ENCODE measurements around the gene SH3PXD2A.

Gene SH3PXD2A

DNA sequence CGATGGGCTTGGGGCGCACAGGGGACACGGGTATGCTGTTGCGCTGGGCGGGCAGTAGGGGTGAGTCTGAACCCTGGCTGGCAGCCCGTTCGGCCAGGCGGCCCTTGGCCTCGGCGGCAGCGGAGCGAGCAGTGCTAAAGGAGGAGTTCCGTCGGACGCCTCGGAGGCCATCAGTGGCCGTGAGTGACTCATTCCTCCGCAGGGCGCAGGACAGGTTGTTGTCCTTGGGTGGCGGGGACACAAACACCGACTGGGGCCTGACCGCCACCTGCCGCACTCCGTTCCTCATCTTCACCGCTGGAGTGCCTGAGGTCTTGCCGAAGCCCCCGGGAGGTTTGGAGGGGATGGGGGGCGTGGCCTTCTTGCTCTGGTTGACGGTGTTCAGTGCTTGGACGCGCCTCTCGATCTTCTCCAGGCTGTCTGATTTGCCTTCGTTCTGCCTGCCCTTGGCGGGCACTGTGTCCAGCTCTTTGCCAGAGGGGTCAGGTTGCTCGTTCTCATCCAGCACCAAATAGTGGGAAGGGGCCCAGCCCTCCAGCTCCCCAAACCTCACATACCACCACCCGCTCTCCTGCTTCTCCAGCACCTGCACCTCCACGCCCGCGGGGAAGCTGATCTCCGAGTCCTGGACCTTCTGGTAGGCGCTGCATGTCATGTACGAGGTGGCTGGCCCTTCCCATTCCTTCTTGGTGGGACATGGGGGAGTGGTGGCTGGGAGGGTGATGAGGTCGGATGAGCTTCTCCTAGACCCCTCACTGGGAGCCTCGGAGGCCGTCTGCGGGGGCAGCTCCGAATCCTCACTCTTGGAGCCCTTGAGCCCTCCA, 253.1 kb downstream of the SH3PXD2A start:
- Mint-ChIP-seq H3K36me3 (no peaks in the 10 kb centered on the region), H3K9me3 (no peaks in the 10 kb centered on the region), H3K27me3 (no peaks in the 10 kb centered on the region), H3K4me1 (no peaks in the 10 kb centered on the region), H3K27ac (no peak overlapping the region), H3K4me3 (no peak overlapping the region)

DNA sequence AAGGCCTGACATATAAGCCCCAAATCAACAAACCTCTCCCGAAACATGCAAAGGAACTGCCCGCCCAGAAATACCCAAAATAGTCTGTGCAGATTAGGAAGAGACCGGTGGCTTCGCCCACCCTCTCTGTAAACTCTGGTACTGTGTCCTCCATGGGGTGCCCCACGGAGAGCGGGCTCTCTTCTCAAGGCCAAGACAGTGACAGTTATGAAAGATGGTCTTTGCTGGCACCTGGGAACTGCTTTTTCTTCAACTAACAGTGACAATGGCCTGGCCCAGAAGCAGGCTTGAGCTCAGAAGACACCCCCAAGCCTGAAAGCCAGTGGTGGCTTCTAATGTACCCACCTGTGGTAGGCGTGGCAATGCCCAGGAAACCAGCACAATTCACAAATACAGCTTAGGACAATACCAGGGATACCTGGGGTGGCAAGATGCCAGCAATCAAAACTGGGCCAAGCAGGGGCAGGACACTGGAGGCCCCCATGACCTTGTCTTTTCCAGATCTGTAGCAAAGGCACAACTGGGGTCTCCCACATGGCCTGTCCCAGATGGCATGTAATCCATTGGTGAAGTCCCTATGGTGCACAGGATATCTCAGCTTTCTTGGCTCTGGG, 254.3 kb downstream of the SH3PXD2A start:
- no peaks in the 10 kb centered on the region for H3K4me1 Mint-ChIP-seq
- H3K27ac Mint-ChIP-seq, result peak overlapping the region; percentile 32
- H3K9me3 Mint-ChIP-seq, result no peaks in the 10 kb centered on the region
- no peaks in the 10 kb centered on the region for H3K36me3 Mint-ChIP-seq
- H3K27me3 Mint-ChIP-seq, result no peaks in the 10 kb centered on the region
- H3K4me3 Mint-ChIP-seq, result no peak overlapping the region

DNA sequence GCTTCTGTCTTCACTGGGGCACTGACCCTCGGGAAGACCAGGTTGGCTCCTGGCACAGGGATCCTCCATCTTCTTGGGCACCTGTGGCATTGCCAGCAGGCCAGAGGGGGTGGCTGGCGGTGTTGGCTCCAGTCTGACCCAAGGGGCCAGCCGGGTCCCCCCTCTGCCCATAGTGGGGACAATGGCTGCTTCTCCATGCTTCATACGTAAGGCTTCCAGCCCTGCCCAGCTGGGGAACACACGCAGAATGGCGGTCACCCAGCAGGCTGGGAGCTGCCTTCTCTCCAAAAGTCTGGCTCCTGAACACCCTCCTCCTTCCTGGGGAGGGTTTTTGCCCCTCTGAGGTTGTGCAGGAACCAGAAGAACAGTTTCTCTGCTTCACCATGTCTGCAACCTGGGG, 255.1 kb downstream of the SH3PXD2A start:
- Mint-ChIP-seq H3K27ac (no peak overlapping the region), H3K36me3 (no peaks in the 10 kb centered on the region), H3K9me3 (no peaks in the 10 kb centered on the region), H3K4me3 (no peak overlapping the region), H3K4me1 (no peaks in the 10 kb centered on the region), H3K27me3 (no peaks in the 10 kb centered on the region)

DNA sequence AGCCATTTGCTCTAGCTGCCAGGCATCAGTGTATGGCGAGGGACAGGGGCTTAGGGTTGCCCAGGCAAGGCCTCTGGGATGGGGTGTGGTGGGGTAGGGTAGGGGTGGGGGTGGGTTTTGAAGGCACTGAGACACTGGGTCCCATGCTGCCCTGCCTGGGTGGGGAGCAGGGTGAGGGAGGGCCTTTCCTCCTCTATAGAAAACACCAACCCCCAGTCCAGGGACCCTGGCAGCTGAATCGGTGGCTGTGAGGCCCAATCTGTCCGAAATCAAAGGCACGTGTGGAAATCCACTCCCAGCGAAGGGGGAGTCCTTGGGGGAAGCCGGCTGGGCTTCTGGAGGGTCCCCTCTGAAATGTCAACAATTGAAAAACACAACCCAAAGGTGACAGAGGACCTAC, 255.5 kb downstream of the SH3PXD2A start:
- Mint-ChIP-seq H3K27ac (no peak overlapping the region), H3K36me3 (no peaks in the 10 kb centered on the region), H3K9me3 (no peaks in the 10 kb centered on the region), H3K27me3 (no peaks in the 10 kb centered on the region), H3K4me3 (no peak overlapping the region), H3K4me1 (no peaks in the 10 kb centered on the region)

DNA sequence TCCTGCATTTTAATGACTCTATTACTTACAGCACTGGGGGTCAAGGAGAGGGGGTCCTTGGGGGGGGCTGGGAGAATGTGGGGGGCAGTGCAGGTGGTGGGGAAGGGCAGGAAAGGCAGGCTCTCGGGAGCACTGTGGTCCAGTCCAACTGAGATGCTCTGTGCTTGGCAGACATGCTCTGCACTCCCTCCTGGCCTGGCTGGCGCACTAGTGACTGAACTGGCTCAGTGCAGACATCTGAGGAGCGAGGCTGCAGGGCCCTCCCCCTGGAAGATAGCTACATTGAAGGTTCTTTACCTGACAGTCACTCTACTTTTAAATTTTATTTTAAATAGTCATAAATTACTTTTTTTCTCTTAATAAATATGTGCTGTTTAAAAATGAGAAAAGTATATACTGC, 256.2 kb downstream of the SH3PXD2A start:
- Mint-ChIP-seq H3K9me3 (no peaks in the 10 kb centered on the region), H3K4me3 (no peak overlapping the region), H3K36me3 (no peaks in the 10 kb centered on the region), H3K27me3 (no peaks in the 10 kb centered on the region), H3K4me1 (no peaks in the 10 kb centered on the region), H3K27ac (no peak overlapping the region)

DNA sequence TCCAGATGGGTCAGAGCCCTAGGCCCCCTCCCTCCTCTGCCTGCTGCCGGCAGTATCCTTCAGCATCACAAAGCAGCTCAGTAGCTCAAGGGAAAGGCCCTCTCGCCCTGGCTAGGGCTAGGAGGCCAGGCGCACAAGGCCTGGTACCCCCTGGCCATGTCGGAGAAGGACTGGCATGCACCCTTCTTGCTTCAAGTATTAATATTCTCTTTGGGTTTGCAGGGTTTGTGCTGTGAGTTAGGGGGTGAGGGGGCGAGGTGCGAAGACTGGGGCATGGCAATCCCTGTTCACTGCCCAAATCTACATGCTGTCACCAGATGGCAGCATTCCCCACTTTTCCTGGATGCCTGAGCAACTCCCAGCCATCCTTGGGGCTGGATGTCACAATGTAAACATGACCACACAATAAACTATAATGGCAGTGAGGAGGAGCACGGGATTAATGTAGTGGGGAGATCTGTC, 256.7 kb downstream of the SH3PXD2A start:
- no peaks in the 10 kb centered on the region for H3K4me1 Mint-ChIP-seq
- no peaks in the 10 kb centered on the region for H3K9me3 Mint-ChIP-seq
- no peaks in the 10 kb centered on the region for H3K36me3 Mint-ChIP-seq
- H3K4me3 Mint-ChIP-seq, result no peak overlapping the region
- H3K27me3 Mint-ChIP-seq, result no peaks in the 10 kb centered on the region
- no peak overlapping the region for H3K27ac Mint-ChIP-seq

DNA sequence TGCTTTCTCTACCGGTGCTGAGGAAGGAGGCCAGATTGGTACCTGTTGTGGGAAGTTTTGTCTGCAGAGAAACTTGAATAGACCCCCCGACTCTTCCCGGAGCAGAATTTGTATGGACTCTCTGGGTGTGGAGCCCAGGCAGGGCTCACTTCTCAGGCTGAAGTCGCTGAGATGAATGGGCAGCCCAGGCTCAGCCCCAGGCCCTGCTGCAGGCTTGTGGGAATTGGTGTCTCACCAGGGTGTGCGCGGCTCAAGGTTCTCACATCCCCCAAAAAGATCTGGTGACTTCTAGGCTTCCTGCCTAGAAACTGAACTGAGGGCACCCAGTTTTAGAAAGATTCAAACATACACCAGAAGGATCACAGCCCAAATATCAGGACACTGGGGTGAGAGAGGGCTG, 258.4 kb downstream of the SH3PXD2A start:
- no peaks in the 10 kb centered on the region for H3K36me3 Mint-ChIP-seq
- H3K4me3 Mint-ChIP-seq, result no peak overlapping the region
- no peaks in the 10 kb centered on the region for H3K4me1 Mint-ChIP-seq
- H3K27ac Mint-ChIP-seq, result no peak overlapping the region
- H3K9me3 Mint-ChIP-seq, result no peaks in the 10 kb centered on the region
- H3K27me3 Mint-ChIP-seq, result no peaks in the 10 kb centered on the region

DNA sequence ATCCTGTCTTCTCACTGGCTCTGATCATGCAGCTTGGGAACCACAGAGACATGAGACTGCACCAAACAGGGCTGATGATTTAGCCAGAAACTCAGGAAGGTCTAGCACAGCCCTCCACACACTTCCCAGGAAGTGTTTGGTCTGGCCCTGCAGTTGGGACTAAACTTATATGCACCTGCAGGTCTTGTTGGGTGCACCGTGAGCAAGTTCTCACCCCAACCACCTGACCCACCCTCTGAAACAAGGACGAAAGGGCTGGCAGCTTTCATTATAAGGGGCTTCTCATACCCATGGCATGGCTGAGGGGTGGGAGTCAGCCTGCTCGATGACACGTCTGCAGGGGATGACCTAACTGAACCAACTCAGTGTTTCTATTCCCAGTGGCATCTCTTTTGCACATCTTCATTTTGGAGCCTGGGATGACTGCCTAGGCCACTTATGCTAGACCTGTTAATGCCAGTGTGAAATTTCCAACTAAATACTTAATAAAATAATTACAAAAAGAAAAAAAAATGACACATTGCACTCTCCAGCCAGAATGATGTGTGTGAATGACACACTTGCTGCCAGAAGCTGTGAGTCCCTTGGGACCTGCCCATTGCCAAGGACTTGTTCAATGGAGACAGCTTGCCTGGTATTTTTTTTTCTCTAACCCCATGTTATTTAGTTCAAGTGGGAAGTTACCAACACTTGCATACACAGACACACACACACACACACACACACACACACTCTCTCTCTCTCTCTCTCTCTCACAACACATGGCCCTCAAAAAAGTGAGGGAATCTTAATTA, 259.2 kb downstream of the SH3PXD2A start:
- Mint-ChIP-seq H3K36me3 (no peaks in the 10 kb centered on the region), H3K4me3 (no peak overlapping the region), H3K27ac (no peak overlapping the region), H3K27me3 (no peaks in the 10 kb centered on the region), H3K9me3 (no peaks in the 10 kb centered on the region), H3K4me1 (no peaks in the 10 kb centered on the region)

DNA sequence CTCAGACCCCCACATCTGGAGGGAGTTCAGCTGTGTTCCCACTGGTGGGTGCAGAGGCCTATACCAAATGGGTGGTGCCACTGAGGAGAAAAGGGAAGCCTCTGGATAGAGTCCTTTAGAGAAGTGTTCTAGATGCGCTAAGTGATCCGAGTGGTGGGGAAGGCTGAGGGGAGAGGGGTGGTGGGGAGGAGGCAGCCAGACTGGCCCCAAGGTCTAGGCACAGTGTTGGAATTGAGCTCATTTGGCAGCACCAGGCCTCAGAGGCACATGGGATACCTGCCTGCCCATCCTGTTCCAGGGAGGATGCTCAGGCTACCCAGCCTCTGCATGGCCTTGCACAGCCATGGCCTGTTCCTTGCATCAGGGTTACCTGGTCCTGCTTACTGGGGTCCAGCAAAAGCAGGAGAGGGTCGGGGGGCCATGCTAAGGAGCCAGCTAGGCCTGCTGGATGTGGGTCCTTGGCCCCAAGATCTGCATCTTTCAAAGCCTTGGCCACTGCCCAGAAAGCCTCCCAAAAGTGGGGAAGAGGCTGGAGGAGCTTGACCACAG, 262.3 kb downstream of the SH3PXD2A start:
- Mint-ChIP-seq H3K27ac (no peak overlapping the region), H3K9me3 (no peaks in the 10 kb centered on the region), H3K4me1 (no peaks in the 10 kb centered on the region), H3K4me3 (no peak overlapping the region), H3K36me3 (no peaks in the 10 kb centered on the region), H3K27me3 (no peaks in the 10 kb centered on the region)

DNA sequence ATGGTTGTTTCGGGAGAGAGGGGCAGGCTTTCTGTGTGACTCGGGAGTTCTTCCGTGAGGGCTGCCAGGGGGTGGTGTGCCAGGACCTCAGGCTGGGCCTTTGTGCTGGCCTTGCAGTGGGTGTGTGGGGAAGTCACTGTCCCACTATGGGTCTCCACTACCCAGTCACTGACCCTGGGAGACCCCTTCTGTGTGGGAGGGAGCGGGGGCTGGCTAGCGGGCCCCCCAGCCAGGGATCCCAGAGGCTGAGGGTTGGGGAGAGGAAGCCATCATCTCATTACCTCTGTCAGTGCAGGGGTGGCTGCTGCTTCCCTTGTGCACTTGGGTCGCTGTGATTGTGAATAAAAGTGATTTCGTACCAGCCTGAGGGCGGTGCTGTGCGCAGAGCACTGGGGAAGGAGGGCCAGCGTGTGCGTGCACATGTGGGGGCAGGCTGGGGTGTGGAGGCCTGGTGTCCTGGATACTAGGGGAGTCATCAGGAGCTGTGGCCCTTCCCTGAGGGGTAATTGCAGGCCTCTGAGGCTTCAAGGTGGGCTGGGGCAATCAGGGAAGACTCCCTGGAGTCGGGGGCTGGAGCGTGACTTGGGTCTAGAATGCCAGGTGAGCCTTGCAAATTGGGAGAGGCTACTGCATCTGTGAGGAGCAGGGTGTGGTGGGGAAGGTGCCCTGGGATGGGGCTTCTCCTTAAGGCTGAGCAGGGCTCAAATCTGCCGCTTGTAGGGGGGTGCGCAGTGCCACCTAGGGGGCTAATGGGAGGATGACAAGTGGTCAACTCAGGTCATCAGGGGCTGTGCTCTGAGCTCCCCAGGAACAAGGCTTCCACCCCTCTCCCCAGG, 263.0 kb downstream of the SH3PXD2A start:
- H3K36me3 Mint-ChIP-seq, result no peaks in the 10 kb centered on the region

DNA sequence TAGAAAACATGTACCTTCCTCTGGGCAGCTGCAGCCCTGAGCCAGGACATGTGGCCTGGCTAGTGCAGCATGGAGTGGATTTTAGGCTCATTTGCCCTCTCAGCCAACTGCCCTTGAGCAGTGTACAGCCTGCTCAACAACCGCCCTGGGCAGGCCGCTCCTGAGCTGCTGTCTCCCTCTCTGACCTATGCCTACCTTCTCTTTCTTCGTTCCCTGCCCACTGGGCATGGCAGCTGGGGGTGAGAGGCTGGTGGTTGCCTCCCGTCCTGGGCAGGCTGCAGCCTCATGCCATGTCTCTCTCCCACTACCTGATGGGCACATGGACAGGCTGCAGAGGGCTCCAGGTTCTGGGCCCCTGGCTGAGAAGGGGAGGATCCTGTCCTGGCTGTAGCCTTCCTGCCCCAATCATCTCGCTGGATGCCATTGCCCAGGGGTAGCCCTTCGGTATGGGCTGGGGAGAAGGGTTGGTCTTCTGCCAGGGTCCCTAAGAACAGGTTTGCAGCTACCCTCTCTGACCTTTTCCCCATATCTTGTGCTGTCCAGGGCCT, 264.6 kb downstream of the SH3PXD2A start:
- Mint-ChIP-seq H3K4me3 (no peak overlapping the region), H3K27me3 (no peaks in the 10 kb centered on the region), H3K9me3 (no peaks in the 10 kb centered on the region), H3K27ac (no peak overlapping the region), H3K4me1 (no peaks in the 10 kb centered on the region), H3K36me3 (no peaks in the 10 kb centered on the region)

More for the DNA sequence above, 263.0 kb downstream of the SH3PXD2A start:
- Mint-ChIP-seq H3K4me1 (no peaks in the 10 kb centered on the region), H3K9me3 (no peaks in the 10 kb centered on the region), H3K4me3 (no peak overlapping the region), H3K27me3 (no peaks in the 10 kb centered on the region), H3K27ac (no peak overlapping the region)

DNA sequence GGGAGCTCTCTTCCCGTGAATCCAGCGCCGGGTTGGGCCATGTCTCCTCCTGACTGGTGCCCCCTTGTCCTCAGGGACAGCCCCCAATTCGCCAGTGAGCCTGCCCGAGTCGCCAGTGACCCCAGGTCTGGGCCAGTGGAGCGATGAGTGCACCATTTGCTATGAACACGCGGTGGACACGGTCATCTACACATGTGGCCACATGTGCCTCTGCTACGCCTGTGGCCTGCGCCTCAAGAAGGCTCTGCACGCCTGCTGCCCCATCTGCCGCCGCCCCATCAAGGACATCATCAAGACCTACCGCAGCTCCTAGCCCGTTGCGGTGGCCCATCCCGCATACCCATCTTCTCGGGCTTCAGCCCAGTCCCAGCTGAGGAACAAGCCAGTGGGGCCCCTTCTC, 265.3 kb downstream of the SH3PXD2A start:
- no peaks in the 10 kb centered on the region for H3K9me3 Mint-ChIP-seq
- no peaks in the 10 kb centered on the region for H3K27me3 Mint-ChIP-seq
- no peak overlapping the region for H3K27ac Mint-ChIP-seq
- no peaks in the 10 kb centered on the region for H3K4me1 Mint-ChIP-seq
- H3K4me3 Mint-ChIP-seq, result no peak overlapping the region
- no peaks in the 10 kb centered on the region for H3K36me3 Mint-ChIP-seq

DNA sequence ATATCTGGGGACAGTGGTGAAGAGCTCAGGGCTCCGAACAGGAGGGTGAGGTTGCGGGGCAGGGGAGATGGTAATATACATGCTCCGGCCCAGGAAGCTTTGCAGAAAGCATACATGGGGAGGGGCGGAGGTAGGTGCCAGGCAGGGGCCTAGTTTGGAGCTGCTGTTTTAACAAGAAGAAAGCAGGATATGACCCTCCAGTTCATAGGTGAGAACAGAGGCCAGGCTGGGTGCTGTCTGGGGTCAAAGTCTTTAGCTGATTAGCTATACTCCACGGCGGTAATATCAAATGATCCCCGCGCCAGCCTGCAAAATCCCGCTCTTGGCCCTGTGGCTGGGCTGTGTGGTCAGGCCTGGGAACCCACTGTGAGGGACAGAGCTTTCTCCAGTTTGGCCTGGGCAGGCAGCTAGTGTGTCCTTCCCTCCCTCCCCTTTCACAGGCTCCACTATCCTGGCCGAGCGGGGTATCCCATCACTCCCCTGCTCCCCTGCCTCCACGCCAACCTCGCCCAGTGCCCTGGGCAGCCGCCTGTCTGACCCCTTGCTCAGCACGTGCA, 266.2 kb downstream of the SH3PXD2A start:
- Mint-ChIP-seq H3K27me3 (no peaks in the 10 kb centered on the region), H3K9me3 (no peaks in the 10 kb centered on the region), H3K36me3 (no peaks in the 10 kb centered on the region), H3K4me3 (no peak overlapping the region), H3K4me1 (peaks cover under 1% of the 10 kb centered on the region), H3K27ac (no peak overlapping the region)

DNA sequence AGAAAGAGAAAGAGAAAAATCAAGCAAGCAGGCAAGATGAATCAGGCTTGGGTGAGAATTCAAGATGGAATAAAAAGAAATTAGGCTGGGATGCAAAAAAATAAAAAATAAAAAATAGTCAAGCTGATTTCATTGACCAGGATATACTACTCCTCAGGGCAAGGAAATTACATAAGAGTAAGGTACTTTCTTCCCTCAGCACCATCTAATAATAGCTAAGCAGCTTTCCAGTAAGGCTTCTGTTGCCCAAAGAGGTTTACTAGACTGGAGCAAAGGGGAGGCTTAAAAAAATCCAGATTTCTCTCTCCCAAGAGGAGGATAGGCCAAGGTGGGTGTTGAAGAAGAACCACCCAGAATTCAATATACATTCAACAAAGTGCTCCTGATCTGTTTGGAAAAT, 268.3 kb downstream of the SH3PXD2A start:
- H3K4me1 Mint-ChIP-seq, result peaks cover 6% of the 10 kb centered on the region
- no peak overlapping the region for H3K27ac Mint-ChIP-seq
- H3K27me3 Mint-ChIP-seq, result peaks cover 2% of the 10 kb centered on the region
- no peaks in the 10 kb centered on the region for H3K36me3 Mint-ChIP-seq
- no peak overlapping the region for H3K4me3 Mint-ChIP-seq
- no peaks in the 10 kb centered on the region for H3K9me3 Mint-ChIP-seq

All from activated naive CD4-positive, alpha-beta T cell treated with anti-CD3 and anti-CD28 coated beads, Interleukin-2, amount 50 U/mL, for 24 hours (primary cell).